ENCODE measurements around the gene NUP205. TPM values are rescaled to one million over a fixed set of nuclear protein-coding genes. Genes with fewer than 3 reads are reported as not detected.

Gene NUP205
- total RNA-seq, 1 experiment from 2014 or later = 148 TPM

GRCh38 chr7:135682191-135682590 lies 124.5 kb downstream of the NUP205 start:
- no peak overlapping the region for H3K27ac ChIP-seq (ENCODE audit: low read depth, low read length, poor library complexity, severe bottlenecking)
- H3K9me3 ChIP-seq (ENCODE audit: low read depth, low read length, poor library complexity, severe bottlenecking) = no peaks in the 10 kb centered on the region
- no peaks in the 10 kb centered on the region for H3K36me3 ChIP-seq (ENCODE audit: insufficient read depth, low read length, poor library complexity, severe bottlenecking)
- TF ChIP-seq, protein P1, sequence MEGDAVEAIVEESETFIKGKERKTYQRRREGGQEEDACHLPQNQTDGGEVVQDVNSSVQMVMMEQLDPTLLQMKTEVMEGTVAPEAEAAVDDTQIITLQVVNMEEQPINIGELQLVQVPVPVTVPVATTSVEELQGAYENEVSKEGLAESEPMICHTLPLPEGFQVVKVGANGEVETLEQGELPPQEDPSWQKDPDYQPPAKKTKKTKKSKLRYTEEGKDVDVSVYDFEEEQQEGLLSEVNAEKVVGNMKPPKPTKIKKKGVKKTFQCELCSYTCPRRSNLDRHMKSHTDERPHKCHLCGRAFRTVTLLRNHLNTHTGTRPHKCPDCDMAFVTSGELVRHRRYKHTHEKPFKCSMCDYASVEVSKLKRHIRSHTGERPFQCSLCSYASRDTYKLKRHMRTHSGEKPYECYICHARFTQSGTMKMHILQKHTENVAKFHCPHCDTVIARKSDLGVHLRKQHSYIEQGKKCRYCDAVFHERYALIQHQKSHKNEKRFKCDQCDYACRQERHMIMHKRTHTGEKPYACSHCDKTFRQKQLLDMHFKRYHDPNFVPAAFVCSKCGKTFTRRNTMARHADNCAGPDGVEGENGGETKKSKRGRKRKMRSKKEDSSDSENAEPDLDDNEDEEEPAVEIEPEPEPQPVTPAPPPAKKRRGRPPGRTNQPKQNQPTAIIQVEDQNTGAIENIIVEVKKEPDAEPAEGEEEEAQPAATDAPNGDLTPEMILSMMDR (conservative IDR thresholded peaks at IDR 0.05; ENCODE audit: low read depth, low read length) = no peak
- no peak for TF ChIP-seq EZH2 (IDR thresholded peaks at IDR 0.05; ENCODE audit: borderline replicate concordance, low read depth, low read length, poor library complexity, severe bottlenecking)
- CTCF ChIA-PET = no interaction called here
- no peak overlapping the region for H3K4me3 ChIP-seq (ENCODE audit: low read depth, low read length, poor library complexity, severe bottlenecking)
- no peaks in the 10 kb centered on the region for H3K4me1 ChIP-seq (ENCODE audit: insufficient read depth, low read length, poor library complexity, severe bottlenecking)
- no peak for DNase-seq (ENCODE audit: low spot score)
- H3K27me3 ChIP-seq (replicated peaks; ENCODE audit: insufficient read depth, low read depth, low read length, poor library complexity) = no peaks in the 10 kb centered on the region
- intact Hi-C loops (cut with micrococcal nuclease; ENCODE audit: unreplicated experiment) = no loop called here
- POLR2A ChIA-PET (ENCODE audit: low non-redundant PET) = no interaction called here
- no TSS peak for BruUV-seq (replicated peaks)

- Histone ChIP-seq H3K27me3 (replicated peaks; ENCODE audit: insufficient read depth, low read depth, low read length, poor library complexity) (no peaks in the 10 kb centered on the region), H3K27ac (ENCODE audit: low read depth, low read length, poor library complexity, severe bottlenecking) (no peak overlapping the region), H3K36me3 (ENCODE audit: insufficient read depth, low read length, poor library complexity, severe bottlenecking) (no peaks in the 10 kb centered on the region), H3K4me1 (ENCODE audit: insufficient read depth, low read length, poor library complexity, severe bottlenecking) (no peaks in the 10 kb centered on the region), H3K9me3 (ENCODE audit: low read depth, low read length, poor library complexity, severe bottlenecking) (no peaks in the 10 kb centered on the region), H3K4me3 (ENCODE audit: low read depth, low read length, poor library complexity, severe bottlenecking) (no peak overlapping the region)
- no peak for DNase-seq (ENCODE audit: low spot score)
- intact Hi-C loops (cut with micrococcal nuclease; ENCODE audit: unreplicated experiment) = no loop called here
- POLR2A ChIA-PET (ENCODE audit: low non-redundant PET) = no interaction called here
- BruUV-seq (replicated peaks) = no TSS peak
- TF ChIP-seq, protein P1 (conservative IDR thresholded peaks at IDR 0.05; ENCODE audit: low read depth, low read length) = no peak
- CTCF ChIA-PET = no interaction called here
Measured at GRCh38 chr7:135683609-135684008, 125.9 kb downstream of the NUP205 start.

- intact Hi-C loops (cut with micrococcal nuclease; ENCODE audit: unreplicated experiment) = no loop called here
- CTCF ChIA-PET = interaction anchor here (1.5 kb wide), 1 partner anchor 11 kb away, joined by 3 read pairs; no protein-coding TSS in a partner anchor
- TF ChIP-seq, protein P1 (conservative IDR thresholded peaks at IDR 0.05; ENCODE audit: low read depth, low read length) = no peak
- no peak for TF ChIP-seq EZH2 (IDR thresholded peaks at IDR 0.05; ENCODE audit: borderline replicate concordance, low read depth, low read length, poor library complexity, severe bottlenecking)
- BruUV-seq (replicated peaks) = no TSS peak
- Histone ChIP-seq H3K36me3 (ENCODE audit: insufficient read depth, low read length, poor library complexity, severe bottlenecking) (no peaks in the 10 kb centered on the region), H3K4me3 (ENCODE audit: low read depth, low read length, poor library complexity, severe bottlenecking) (no peak overlapping the region), H3K4me1 (ENCODE audit: insufficient read depth, low read length, poor library complexity, severe bottlenecking) (no peaks in the 10 kb centered on the region), H3K27me3 (replicated peaks; ENCODE audit: insufficient read depth, low read depth, low read length, poor library complexity) (no peaks in the 10 kb centered on the region), H3K9me3 (ENCODE audit: low read depth, low read length, poor library complexity, severe bottlenecking) (no peaks in the 10 kb centered on the region), H3K27ac (ENCODE audit: low read depth, low read length, poor library complexity, severe bottlenecking) (no peak overlapping the region)
- POLR2A ChIA-PET (ENCODE audit: low non-redundant PET) = no interaction called here
- no peak for DNase-seq (ENCODE audit: low spot score)
Measured at GRCh38 chr7:135684136-135684535, 126.4 kb downstream of the NUP205 start.
